Measurements from ENCODE around the gene RPL22. TPM values are rescaled to one million over a fixed set of nuclear protein-coding genes. Genes with fewer than 3 reads are reported as not detected.

The RPL22 gene
- total RNA-seq, 1 experiment from 2014 or later, result 309 TPM

GRCh38 chr1:6191968-6192367, 7.4 kb downstream of the RPL22 start:
- intact Hi-C loops (cut with micrococcal nuclease; ENCODE audit: unreplicated experiment), result no loop called here
- in situ Hi-C loops (cut with HindIII; ENCODE audit: low pct_unique_long_range_greater_than_20kb, low sequenced_read_pairs), result no loop called here
- Histone ChIP-seq H3K27ac (ENCODE audit: low read length) (no peak overlapping the region), H3K27me3 (ENCODE audit: control insufficient read depth, insufficient read depth, low read length) (no peaks in the 10 kb centered on the region), H3K9me3 (ENCODE audit: control insufficient read depth, insufficient read depth, low read depth, low read length) (no peaks in the 10 kb centered on the region), H3K4me3 (ENCODE audit: low read depth in 2 of 2, low read length in 2 of 2) (no peak overlapping the region), H3K36me3 (ENCODE audit: control insufficient read depth, insufficient read depth, low read length) (peaks cover 11% of the 10 kb centered on the region; the same call in 1 of the 2 replicates), H3K4me1 (ENCODE audit: control insufficient read depth, insufficient read depth, low read length) (no peaks in the 10 kb centered on the region)
- no peak for ATAC-seq
- DNase-seq (ENCODE audit: low read depth, low spot score), result no peak
- no TSS peak for BruUV-seq (replicated peaks)
- ChIA-PET POLR2A (no interaction called here), CTCF (interaction anchor here (0.6 kb wide), 1 partner anchor 134 kb away, joined by 3 read pairs; no protein-coding TSS in a partner anchor)
- no peak for TF ChIP-seq SIN3A (IDR thresholded peaks at IDR 0.05; ENCODE audit: borderline replicate concordance, insufficient read depth, low read depth, low read length)
- TF ChIP-seq, protein P1, sequence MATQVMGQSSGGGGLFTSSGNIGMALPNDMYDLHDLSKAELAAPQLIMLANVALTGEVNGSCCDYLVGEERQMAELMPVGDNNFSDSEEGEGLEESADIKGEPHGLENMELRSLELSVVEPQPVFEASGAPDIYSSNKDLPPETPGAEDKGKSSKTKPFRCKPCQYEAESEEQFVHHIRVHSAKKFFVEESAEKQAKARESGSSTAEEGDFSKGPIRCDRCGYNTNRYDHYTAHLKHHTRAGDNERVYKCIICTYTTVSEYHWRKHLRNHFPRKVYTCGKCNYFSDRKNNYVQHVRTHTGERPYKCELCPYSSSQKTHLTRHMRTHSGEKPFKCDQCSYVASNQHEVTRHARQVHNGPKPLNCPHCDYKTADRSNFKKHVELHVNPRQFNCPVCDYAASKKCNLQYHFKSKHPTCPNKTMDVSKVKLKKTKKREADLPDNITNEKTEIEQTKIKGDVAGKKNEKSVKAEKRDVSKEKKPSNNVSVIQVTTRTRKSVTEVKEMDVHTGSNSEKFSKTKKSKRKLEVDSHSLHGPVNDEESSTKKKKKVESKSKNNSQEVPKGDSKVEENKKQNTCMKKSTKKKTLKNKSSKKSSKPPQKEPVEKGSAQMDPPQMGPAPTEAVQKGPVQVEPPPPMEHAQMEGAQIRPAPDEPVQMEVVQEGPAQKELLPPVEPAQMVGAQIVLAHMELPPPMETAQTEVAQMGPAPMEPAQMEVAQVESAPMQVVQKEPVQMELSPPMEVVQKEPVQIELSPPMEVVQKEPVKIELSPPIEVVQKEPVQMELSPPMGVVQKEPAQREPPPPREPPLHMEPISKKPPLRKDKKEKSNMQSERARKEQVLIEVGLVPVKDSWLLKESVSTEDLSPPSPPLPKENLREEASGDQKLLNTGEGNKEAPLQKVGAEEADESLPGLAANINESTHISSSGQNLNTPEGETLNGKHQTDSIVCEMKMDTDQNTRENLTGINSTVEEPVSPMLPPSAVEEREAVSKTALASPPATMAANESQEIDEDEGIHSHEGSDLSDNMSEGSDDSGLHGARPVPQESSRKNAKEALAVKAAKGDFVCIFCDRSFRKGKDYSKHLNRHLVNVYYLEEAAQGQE (IDR thresholded peaks at IDR 0.05; ENCODE audit: insufficient read depth in 1 of 2, low read depth in 2 of 2, low read length in 1 of 2), result no peak
- TF ChIP-seq POLR2AphosphoS5 (IDR thresholded peaks at IDR 0.05; ENCODE audit: low read depth, low read length), result 0 out of 2 replicates have a peak, but pooled peaks have one; percentile 10

GRCh38 chr1:6188466-6188865, 10.9 kb downstream of the RPL22 start:
- H3K4me3 ChIP-seq (ENCODE audit: low read depth in 2 of 2, low read length in 2 of 2), result no peak overlapping the region
- no peaks in the 10 kb centered on the region for H3K9me3 ChIP-seq (ENCODE audit: control insufficient read depth, insufficient read depth, low read depth, low read length)
- peaks cover 25% of the 10 kb centered on the region for H3K4me1 ChIP-seq (ENCODE audit: control insufficient read depth, insufficient read depth, low read length)
- ATAC-seq, result no peak
- POLR2A ChIA-PET, result no interaction called here
- DNase-seq (ENCODE audit: low read depth, low spot score), result no peak
- H3K27me3 ChIP-seq (ENCODE audit: control insufficient read depth, insufficient read depth, low read length), result no peaks in the 10 kb centered on the region
- TF ChIP-seq, protein P1 (IDR thresholded peaks at IDR 0.05; ENCODE audit: insufficient read depth in 1 of 2, low read depth in 2 of 2, low read length in 1 of 2), result no peak
- no peak for TF ChIP-seq POLR2AphosphoS5 (IDR thresholded peaks at IDR 0.05; ENCODE audit: low read depth, low read length)
- TF ChIP-seq CTCF (IDR thresholded peaks at IDR 0.05), result no peak
- TF ChIP-seq TCF7L2 (IDR thresholded peaks at IDR 0.05; ENCODE audit: low read depth, low read length), result no peak
- TF ChIP-seq SIN3A (IDR thresholded peaks at IDR 0.05; ENCODE audit: borderline replicate concordance, insufficient read depth, low read depth, low read length), result no peak
- no TSS peak for BruUV-seq (replicated peaks)
- intact Hi-C loops (cut with micrococcal nuclease; ENCODE audit: unreplicated experiment) (no loop called here), in situ Hi-C loops (cut with HindIII; ENCODE audit: low pct_unique_long_range_greater_than_20kb, low sequenced_read_pairs) (no loop called here)
- CTCF ChIA-PET, result interaction anchor here (0.6 to 0.7 kb wide), 2 partner anchors 18 to 156 kb away, joined by 3 to 5 read pairs; no protein-coding TSS in a partner anchor
- H3K27ac ChIP-seq (ENCODE audit: low read length), result no peak overlapping the region
- H3K36me3 ChIP-seq (ENCODE audit: control insufficient read depth, insufficient read depth, low read length), result peaks cover 7% of the 10 kb centered on the region; the same call in 1 of the 2 replicates

All from Panc1 (cell line).